Measurements from ENCODE around the gene UNC13A.
A peak's percentile ranks its signal among the peaks of the same experiment; 100 is the strongest.

The UNC13A gene

DNA sequence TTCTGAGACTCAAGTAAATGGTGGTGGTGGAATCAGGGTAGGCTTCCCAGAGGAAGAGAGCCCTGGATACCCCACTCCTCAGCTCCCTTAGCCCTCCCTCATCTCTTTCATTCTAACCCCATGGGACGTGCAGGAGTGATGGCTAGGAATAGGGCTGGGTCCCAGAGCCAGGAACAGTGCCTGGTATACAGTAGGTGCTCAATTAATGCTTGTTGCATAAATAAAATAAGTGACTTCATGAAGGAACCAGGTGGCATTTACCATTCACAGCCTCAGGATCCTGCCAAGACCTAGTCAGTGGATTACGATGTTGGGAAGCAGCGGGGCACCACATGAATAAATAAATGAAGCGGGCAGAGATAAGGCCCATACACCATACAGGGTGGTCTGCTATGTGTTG lies 3.9 kb downstream of the UNC13A start:
- H3K4me1 Mint-ChIP-seq: peaks cover 40% of the 10 kb centered on the region
- ATAC-seq (no peak), DNase-seq (ENCODE audit: low spot score in 2 of 2) (no peak)
- H3K9me3 Mint-ChIP-seq: peaks cover 2% of the 10 kb centered on the region
- no peaks in the 10 kb centered on the region for H3K36me3 Mint-ChIP-seq
- H3K27ac Mint-ChIP-seq: no peak overlapping the region
- no peak overlapping the region for H3K4me3 Mint-ChIP-seq

DNA sequence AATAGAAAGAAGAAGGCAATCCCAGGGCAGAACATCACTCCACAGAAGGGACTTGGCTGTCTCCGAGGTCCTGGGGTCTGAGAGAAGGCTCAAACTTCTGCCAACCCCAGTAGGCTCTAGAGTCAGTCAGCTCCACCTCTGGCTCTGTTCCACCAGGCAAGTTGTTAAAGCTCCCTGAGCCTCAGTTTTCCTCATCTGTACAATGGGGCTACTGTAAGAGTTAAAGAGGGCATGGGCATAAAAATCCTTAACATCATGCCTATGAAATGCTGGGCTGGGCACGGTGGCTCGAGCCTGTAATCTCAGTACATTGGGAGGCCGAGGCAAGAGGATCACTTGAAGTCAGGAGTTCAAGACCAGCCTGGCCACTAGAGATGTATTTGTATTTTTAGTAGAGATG lies 5.1 kb downstream of the UNC13A start:
- DNase-seq (ENCODE audit: low spot score in 2 of 2) (no peak), ATAC-seq (no peak)
- peaks cover 34% of the 10 kb centered on the region for H3K4me1 Mint-ChIP-seq
- H3K9me3 Mint-ChIP-seq: no peaks in the 10 kb centered on the region
- no peaks in the 10 kb centered on the region for H3K36me3 Mint-ChIP-seq
- no peak overlapping the region for H3K4me3 Mint-ChIP-seq
- H3K27ac Mint-ChIP-seq: no peak overlapping the region

DNA sequence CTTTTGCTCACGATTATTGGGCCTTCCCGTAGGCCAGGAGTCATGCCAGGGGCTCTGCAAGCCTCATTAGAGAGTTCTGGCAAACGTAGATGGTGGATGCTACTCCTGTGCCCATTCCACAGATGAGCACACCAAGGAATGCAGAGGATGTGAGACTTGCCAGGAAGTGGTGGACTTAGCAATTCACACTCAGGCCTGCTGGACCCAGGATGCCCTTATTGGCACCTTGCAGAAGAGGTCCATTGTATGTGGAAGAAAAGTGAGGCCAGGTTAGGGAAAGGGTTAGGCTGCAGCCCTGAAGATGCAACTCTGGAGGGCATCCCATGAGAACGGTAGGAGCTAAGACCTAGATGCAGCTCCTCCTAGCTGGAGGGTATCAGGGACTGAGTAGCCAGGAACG lies 5.9 kb downstream of the UNC13A start:
- H3K27ac Mint-ChIP-seq: no peak overlapping the region
- H3K4me3 Mint-ChIP-seq: no peak overlapping the region
- DNase-seq (ENCODE audit: low spot score in 2 of 2) (no peak), ATAC-seq (no peak)
- H3K9me3 Mint-ChIP-seq: no peaks in the 10 kb centered on the region
- H3K36me3 Mint-ChIP-seq: no peaks in the 10 kb centered on the region
- H3K4me1 Mint-ChIP-seq: peaks cover 27% of the 10 kb centered on the region

DNA sequence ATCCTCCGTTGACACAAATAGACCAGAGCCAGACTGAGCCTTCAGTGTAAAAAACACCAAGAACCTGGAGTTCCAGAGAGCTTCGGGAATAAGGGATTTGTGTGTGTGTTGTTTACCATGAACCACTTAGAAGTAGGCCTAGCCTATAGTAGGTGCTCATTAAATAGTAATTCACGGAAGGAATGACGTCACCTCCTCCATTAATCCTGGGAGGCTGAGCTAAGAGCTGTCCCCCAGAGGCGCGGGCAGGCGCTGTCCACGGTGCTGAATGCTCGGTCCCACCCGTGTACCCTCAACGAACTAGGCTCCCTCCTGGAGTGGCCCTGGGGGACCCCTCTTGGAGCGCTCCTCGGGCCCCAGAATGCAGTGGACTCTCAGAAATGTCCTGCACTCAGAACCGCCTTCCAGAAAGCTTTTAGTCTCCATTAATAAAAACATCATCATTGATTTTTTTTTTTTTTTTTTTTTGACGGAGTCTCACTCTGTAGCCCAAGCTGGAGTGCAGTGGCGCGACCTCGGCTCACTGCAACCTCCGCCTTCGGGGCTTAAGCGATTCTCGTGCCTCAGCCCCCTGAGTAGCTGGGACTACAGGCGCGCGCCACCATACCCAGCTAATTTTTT lies 6.5 kb downstream of the UNC13A start:
- ATAC-seq: no peak
- H3K27ac Mint-ChIP-seq: no peak overlapping the region

GRCh38 chr19:17680230-17680722 lies 7.9 kb downstream of the UNC13A start:
- Mint-ChIP-seq H3K4me1 (peaks cover 21% of the 10 kb centered on the region), H3K9me3 (no peaks in the 10 kb centered on the region), H3K4me3 (peak overlapping the region; percentile 70), H3K36me3 (no peaks in the 10 kb centered on the region), H3K27ac (peak overlapping the region; percentile 74)
- ATAC-seq (peak; percentile 96), DNase-seq (ENCODE audit: low spot score in 2 of 2) (peak; percentile 57 to 80)

More for the DNA sequence above, 6.5 kb downstream of the UNC13A start:
- H3K4me3 Mint-ChIP-seq: no peak overlapping the region
- H3K4me1 Mint-ChIP-seq: peaks cover 21% of the 10 kb centered on the region
- DNase-seq (ENCODE audit: low spot score in 2 of 2): peak; percentile 22 to 59
- no peaks in the 10 kb centered on the region for H3K36me3 Mint-ChIP-seq
- H3K9me3 Mint-ChIP-seq: no peaks in the 10 kb centered on the region

DNA sequence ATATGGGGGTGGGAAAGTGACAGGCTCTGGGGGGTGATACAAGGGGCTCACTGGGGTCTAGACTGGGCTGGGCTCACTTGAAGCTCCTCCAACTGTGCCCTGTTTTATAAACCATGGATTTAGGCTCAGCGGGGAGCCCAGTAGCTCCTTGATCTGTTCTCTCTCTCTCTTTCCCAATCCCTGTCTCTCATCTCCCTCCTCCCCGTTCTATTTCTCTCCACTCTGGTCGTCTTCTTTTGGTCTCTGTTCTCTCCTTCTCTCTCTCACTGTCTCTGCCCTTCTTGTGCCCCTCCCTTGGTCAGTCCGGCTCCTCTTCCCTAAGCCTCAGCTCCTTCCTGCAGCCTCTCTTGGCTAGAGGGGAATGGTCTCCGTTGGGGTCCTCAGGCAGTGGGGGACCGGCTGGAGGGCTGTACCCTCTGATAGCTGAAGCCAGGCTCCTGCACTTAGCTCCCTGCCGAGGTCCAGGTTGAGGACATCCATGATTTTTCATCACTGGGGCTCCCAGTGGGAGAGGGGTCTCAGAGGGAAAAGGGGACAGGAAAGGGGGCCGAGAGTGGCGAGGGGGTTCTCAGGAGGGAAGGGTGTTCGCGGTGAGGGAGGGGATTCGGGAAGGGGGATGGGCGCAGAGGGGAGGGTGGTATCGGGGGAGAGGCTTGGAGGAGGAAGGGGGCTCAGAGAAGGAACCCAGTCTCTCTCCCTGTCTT lies 8.5 kb downstream of the UNC13A start:
- Mint-ChIP-seq H3K9me3 (no peaks in the 10 kb centered on the region), H3K4me1 (peaks cover 21% of the 10 kb centered on the region), H3K36me3 (no peaks in the 10 kb centered on the region), H3K4me3 (peak overlapping the region; percentile 70), H3K27ac (peak overlapping the region; percentile 74)
- ATAC-seq (no peak), DNase-seq (ENCODE audit: low spot score in 2 of 2) (no peak)

DNA sequence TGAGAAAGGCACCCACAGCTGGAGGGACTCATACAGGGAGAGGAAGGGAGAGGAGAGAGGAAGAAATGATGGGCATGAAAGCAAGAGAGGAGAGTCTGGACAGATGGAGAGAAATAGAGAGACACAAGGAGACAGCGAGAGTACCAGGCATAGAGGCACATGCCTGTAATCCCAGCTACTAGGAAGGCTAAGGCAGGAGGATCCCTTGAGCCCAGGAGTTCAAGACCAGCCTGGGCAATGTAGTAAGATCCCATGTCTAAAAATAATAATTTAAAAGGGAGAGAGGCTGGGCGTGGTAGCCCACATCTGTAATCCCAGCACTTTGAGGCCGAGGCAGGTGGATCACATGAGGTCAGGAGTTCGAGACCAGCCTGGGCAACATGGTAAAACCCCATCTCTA lies 9.3 kb downstream of the UNC13A start:
- Mint-ChIP-seq H3K4me3 (no peak overlapping the region), H3K4me1 (peaks cover 27% of the 10 kb centered on the region), H3K9me3 (no peaks in the 10 kb centered on the region), H3K36me3 (no peaks in the 10 kb centered on the region), H3K27ac (no peak overlapping the region)
- ATAC-seq (no peak), DNase-seq (ENCODE audit: low spot score in 2 of 2) (no peak)

GRCh38 chr19:17677002-17677401 lies 11.2 kb downstream of the UNC13A start:
- Mint-ChIP-seq H3K27ac (no peak overlapping the region), H3K4me3 (no peak overlapping the region), H3K9me3 (peaks cover under 1% of the 10 kb centered on the region), H3K4me1 (peaks cover 29% of the 10 kb centered on the region), H3K36me3 (no peaks in the 10 kb centered on the region)
- ATAC-seq (no peak), DNase-seq (ENCODE audit: low spot score in 2 of 2) (no peak)

- Mint-ChIP-seq H3K9me3 (peaks cover 2% of the 10 kb centered on the region), H3K36me3 (no peaks in the 10 kb centered on the region), H3K27ac (no peak overlapping the region), H3K4me1 (peaks cover 31% of the 10 kb centered on the region), H3K4me3 (no peak overlapping the region)
- ATAC-seq (no peak), DNase-seq (ENCODE audit: low spot score in 2 of 2) (no peak)
Measured at GRCh38 chr19:17676295-17676694, 11.9 kb downstream of the UNC13A start.

GRCh38 chr19:17673937-17674799 lies 14.0 kb downstream of the UNC13A start:
- Mint-ChIP-seq H3K4me3 (no peak overlapping the region), H3K4me1 (peaks cover 11% of the 10 kb centered on the region), H3K9me3 (peaks cover 2% of the 10 kb centered on the region), H3K27ac (no peak overlapping the region), H3K36me3 (no peaks in the 10 kb centered on the region)
- ATAC-seq (no peak), DNase-seq (ENCODE audit: low spot score in 2 of 2) (no peak)

DNA sequence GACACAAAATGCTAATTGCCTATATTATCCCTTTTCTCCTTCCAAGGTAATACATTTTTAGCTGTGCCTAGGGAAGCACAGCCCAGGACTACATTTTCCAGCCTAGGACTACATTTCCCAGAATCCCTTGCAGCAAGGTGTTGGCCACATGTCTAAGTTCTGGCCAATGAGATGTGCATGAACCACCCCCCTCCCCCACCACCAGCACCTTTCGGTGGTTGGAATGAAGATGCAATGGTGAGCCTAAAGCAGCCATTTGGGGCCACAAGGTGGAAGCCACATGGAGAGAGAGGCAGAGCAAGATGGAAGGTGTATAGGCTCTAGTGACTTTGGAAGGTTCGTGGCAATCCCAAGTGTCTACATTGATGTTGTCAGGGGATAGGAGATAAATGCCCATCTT lies 16.2 kb downstream of the UNC13A start:
- Mint-ChIP-seq H3K36me3 (no peaks in the 10 kb centered on the region), H3K4me1 (peaks cover 11% of the 10 kb centered on the region), H3K27ac (no peak overlapping the region), H3K4me3 (no peak overlapping the region), H3K9me3 (peaks cover 2% of the 10 kb centered on the region)
- DNase-seq (ENCODE audit: low spot score in 2 of 2) (no peak), ATAC-seq (peak; percentile 44)

- ATAC-seq: no peak
- no peak overlapping the region for H3K27ac Mint-ChIP-seq
- H3K36me3 Mint-ChIP-seq: no peaks in the 10 kb centered on the region
- DNase-seq (ENCODE audit: low spot score in 2 of 2): no peak
- H3K4me1 Mint-ChIP-seq: peaks cover 11% of the 10 kb centered on the region
- H3K9me3 Mint-ChIP-seq: peaks cover 6% of the 10 kb centered on the region
- no peak overlapping the region for H3K4me3 Mint-ChIP-seq
Measured at GRCh38 chr19:17669419-17669818, 18.7 kb downstream of the UNC13A start.

- ATAC-seq (no peak), DNase-seq (ENCODE audit: low spot score in 2 of 2) (no peak)
- Mint-ChIP-seq H3K4me3 (no peak overlapping the region), H3K9me3 (peaks cover 4% of the 10 kb centered on the region), H3K4me1 (no peaks in the 10 kb centered on the region), H3K36me3 (no peaks in the 10 kb centered on the region), H3K27ac (peak overlapping the region; percentile 21)
Measured at GRCh38 chr19:17665058-17665457, 23.1 kb downstream of the UNC13A start.

- H3K27ac Mint-ChIP-seq: no peak overlapping the region
- DNase-seq (ENCODE audit: low spot score in 2 of 2) (no peak), ATAC-seq (no peak)
- H3K36me3 Mint-ChIP-seq: no peaks in the 10 kb centered on the region
- no peaks in the 10 kb centered on the region for H3K4me1 Mint-ChIP-seq
- H3K4me3 Mint-ChIP-seq: no peak overlapping the region
- H3K9me3 Mint-ChIP-seq: peaks cover 1% of the 10 kb centered on the region
Measured at GRCh38 chr19:17659996-17660395, 28.2 kb downstream of the UNC13A start.

- Mint-ChIP-seq H3K27ac (no peak overlapping the region), H3K36me3 (no peaks in the 10 kb centered on the region), H3K4me3 (no peak overlapping the region), H3K9me3 (no peaks in the 10 kb centered on the region), H3K4me1 (no peaks in the 10 kb centered on the region)
- ATAC-seq: no peak
- no peak for DNase-seq (ENCODE audit: low spot score in 2 of 2)
Measured at GRCh38 chr19:17658666-17659065, 29.5 kb downstream of the UNC13A start.

Data from stimulated activated effector memory CD8-positive, alpha-beta T cell treated with anti-CD3 and anti-CD28 coated beads, Interleukin-12 subunit alpha, Interleukin-12 subunit beta, amount 100 ng/mL, for 72 hours (primary cell).